PFSK-1 (cell line): Measurements from ENCODE around the gene STUM.

Experiments used
- FOXP2 ChIP-seq: optimal IDR thresholded peaks from 2 replicates; pipeline ENCODE3; 2011; ENCODE audit warnings: borderline replicate concordance, control low read depth, inconsistent platforms; ENCODE audit not compliant: insufficient read depth; ENCODE audit errors: extremely low read length, extremely low read depth
- POLR2AphosphoS5 ChIP-seq: IDR thresholded peaks from 2 replicates; pipeline ENCODE4 v1.6.1; 2012; ENCODE audit warnings: low read depth, mild to moderate bottlenecking, control low read depth, low read length, moderate library complexity
- SIN3A ChIP-seq: IDR thresholded peaks from 2 replicates; pipeline ENCODE4 v1.6.1; 2012; ENCODE audit warnings: mild to moderate bottlenecking, low read length, moderate library complexity, borderline replicate concordance; ENCODE audit not compliant: insufficient read depth
- TAF1 ChIP-seq: IDR thresholded peaks from 2 replicates; pipeline ENCODE4 v1.6.1; 2012; ENCODE audit warnings: low read length, control low read depth, borderline replicate concordance; ENCODE audit not compliant: insufficient read depth
- TF ChIP-seq, protein P1 (sequence below), 2 experiments: IDR thresholded peaks; 2 replicates each; pipeline versions ENCODE4 v1.6.1 to v1.8.0; 2011 to 2012; ENCODE audit warnings: low read depth in 2 of 2, low read length in 2 of 2, control low read depth in 1 of 2, inconsistent platforms in 1 of 2, mild to moderate bottlenecking in 1 of 2, moderate library complexity in 1 of 2; ENCODE audit not compliant: insufficient read depth in 1 of 2

The STUM gene

DNA sequence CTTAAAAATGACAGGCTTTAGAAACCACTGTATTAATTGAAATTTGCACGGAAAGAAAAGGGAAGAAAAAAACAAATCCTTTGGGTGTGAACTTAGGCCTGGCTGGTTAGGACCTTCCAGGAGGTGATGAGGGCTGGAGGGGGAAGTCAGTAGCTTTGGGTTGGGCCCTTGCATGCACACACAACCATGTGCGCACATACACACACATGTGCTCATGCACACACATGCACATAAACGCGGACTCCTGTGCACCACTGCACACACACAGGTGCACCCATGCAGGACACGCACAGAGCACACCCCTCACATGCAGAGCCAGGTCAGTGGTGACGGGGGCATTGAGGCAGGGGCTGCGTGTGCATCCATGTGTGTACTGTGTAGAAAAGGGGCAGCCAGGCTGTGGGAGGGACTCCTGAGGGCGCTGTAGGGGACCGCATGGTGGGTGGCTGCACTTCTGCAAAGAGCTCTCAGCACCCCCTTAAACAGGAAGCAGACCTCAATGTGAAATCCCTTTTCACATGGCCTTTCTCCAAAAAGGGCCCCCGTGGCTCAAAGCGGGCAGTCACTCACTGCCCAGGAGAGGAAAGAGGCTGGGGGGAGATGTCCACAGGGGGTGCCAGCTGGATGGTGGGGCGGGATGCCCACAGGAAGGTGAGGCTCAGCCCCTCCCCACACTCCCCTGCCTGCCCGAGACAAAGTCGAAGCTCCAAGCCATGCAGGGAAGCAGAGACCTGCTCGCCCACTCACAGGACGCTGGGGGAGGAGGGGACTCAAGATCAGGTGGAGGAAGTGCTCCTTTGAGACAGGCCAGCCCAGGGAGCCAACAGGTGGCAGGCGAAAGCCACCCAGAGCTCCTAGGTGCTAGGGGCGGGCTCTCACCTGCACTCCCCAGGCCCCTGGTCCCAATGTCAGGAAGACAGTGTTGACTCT, 95.3 kb downstream of the STUM start:
- TF ChIP-seq TAF1 (no peak), FOXP2 (no peak), SIN3A (no peak), POLR2AphosphoS5 (no peak)
- TF ChIP-seq, protein P1, sequence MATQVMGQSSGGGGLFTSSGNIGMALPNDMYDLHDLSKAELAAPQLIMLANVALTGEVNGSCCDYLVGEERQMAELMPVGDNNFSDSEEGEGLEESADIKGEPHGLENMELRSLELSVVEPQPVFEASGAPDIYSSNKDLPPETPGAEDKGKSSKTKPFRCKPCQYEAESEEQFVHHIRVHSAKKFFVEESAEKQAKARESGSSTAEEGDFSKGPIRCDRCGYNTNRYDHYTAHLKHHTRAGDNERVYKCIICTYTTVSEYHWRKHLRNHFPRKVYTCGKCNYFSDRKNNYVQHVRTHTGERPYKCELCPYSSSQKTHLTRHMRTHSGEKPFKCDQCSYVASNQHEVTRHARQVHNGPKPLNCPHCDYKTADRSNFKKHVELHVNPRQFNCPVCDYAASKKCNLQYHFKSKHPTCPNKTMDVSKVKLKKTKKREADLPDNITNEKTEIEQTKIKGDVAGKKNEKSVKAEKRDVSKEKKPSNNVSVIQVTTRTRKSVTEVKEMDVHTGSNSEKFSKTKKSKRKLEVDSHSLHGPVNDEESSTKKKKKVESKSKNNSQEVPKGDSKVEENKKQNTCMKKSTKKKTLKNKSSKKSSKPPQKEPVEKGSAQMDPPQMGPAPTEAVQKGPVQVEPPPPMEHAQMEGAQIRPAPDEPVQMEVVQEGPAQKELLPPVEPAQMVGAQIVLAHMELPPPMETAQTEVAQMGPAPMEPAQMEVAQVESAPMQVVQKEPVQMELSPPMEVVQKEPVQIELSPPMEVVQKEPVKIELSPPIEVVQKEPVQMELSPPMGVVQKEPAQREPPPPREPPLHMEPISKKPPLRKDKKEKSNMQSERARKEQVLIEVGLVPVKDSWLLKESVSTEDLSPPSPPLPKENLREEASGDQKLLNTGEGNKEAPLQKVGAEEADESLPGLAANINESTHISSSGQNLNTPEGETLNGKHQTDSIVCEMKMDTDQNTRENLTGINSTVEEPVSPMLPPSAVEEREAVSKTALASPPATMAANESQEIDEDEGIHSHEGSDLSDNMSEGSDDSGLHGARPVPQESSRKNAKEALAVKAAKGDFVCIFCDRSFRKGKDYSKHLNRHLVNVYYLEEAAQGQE (IDR thresholded peaks at IDR 0.05; ENCODE audit: insufficient read depth in 1 of 2, low read depth in 2 of 2, low read length in 2 of 2), result no peak

DNA sequence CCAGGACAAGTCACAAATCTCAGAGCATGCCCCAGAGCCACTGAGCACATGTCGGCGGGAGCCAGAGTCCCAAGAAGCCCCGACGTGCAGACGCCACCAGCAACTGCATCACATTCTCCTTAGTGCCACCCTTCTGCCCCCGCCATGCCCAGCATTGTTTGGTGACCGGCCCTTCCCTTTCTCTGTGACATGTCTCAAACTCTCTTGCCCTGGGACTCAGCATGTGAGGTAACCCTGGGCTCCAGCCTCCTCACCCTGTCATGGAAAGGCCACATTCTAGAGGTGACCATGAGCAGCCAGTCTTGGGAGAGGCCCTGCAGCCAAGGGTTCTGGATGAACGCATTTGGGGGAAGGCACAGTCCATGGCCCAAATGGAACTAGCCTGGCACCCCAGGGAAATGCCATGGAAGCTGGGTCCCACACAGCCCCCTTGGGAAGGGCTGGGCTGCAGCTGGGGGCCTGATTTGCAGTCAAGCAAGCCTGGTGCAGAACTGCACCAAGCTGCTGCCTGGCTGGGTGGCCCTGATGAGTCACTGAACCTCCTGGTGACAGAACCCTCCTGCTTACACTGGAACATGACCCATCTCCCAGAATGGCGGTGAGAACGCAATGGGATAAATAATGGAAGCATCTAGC, 96.1 kb downstream of the STUM start:
- TF ChIP-seq POLR2AphosphoS5, result no peak
- TF ChIP-seq FOXP2, result no peak
- TF ChIP-seq, protein P1 (IDR thresholded peaks at IDR 0.05; ENCODE audit: insufficient read depth in 1 of 2, low read depth in 2 of 2, low read length in 2 of 2), result no peak
- TF ChIP-seq SIN3A, result no peak
- TF ChIP-seq TAF1, result no peak

- TF ChIP-seq, protein P1 (IDR thresholded peaks at IDR 0.05; ENCODE audit: insufficient read depth in 1 of 2, low read depth in 2 of 2, low read length in 2 of 2), result no peak
- TF ChIP-seq SIN3A (no peak), TAF1 (no peak), FOXP2 (no peak), POLR2AphosphoS5 (no peak)
Observed at GRCh38 chr1:226645279-226645976, 96.9 kb downstream of the STUM start.

DNA sequence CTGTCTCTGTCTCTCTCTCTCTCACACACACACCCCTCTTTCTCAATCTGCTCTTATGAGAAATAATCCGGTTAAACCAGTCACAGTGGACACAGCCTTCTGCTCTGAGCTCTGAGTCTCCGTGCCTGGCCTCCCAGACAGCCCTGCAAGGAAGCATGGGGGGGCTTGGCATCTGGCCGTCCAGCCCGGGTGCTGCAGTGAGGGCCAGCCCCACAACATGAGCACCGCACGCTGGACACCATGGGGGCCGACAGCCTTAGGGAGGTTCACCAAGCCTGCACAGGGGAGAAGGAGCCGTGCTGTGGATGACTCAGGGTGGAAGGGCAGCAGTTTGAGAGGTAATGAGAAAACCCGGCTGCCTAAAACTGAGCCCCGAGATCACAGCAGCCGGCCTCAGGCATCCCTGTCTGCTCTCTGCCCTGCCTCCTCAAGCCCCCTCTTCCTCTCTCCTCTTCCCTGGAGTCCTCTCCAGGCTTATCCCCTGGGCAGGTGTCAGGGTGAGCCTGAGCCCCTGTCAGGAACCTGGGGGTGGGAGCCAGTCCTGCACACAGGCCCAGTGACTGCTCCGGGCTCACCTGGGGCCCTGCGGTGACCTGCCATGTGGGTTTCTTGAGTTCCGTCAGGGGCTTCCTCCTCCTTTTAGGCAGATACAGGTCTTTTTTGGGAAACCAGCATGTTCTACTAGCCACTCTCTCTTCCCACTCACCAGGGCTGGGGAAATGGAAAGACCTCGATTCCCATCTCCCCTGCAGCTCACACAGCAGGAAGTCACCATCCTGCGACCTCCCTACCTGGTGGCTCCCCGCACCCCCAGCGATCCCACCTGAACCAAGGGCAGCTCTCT, 97.7 kb downstream of the STUM start:
- TF ChIP-seq FOXP2, result no peak
- TF ChIP-seq, protein P1 (IDR thresholded peaks at IDR 0.05; ENCODE audit: insufficient read depth in 1 of 2, low read depth in 2 of 2, low read length in 2 of 2), result no peak
- TF ChIP-seq TAF1, result no peak
- TF ChIP-seq SIN3A, result no peak
- no peak for TF ChIP-seq POLR2AphosphoS5
